HG03469 (cell line): ENCODE results near the gene SLC24A3.
"Not testable (repeated sequence)": the region's sequence is repeated elsewhere in the genome, so short reads cannot be mapped to it uniquely, and the experiment has no call there.

Experiments used
- ATAC-seq: cut with Tn5 transposase; IDR thresholded peaks from one replicate; pipeline ENCODE4 v1.9.1; 2021; ENCODE audit warnings: mild to moderate bottlenecking, moderate library complexity, moderate number of reproducible peaks; ENCODE audit not compliant: unreplicated experiment

SLC24A3 gene

DNA sequence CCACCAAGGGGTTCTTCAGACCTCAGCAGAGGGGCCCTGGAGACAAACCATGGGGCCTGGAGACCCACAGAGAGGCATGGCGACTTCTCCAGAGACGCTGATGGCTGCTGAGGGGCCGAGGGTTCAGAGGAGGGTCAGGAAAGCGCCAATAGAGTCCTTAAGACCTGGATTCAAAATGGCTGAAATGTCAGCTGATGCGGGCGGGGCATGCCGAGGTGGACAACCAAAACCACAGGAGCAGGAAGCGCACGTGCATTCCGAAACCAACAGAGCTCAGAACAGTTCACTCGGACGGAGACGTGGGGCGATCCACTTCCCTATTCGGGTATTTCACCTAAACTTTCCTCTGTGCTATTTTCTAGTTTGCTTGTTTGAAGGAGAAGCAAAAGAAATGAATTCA, 445.7 kb downstream of the SLC24A3 start:
- ATAC-seq = peak; percentile 64

DNA sequence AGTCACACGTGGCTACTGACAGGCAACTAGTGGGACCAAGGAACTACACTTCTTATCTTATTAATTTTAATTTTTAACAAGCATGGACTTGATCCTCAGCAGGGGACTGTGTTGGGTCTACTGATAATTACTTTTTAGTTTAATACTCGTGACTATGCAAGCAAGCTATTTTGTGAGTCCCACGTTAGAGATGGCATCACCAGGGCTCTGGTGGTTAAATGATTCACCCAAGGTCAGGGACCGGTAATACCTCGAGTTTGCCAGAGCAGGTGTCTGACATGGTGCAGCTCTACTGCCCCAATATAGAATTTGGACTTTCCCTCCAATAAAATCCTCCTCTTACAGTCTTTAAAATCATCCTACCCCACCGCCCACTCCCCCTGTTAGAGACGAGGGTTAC, 447.0 kb downstream of the SLC24A3 start:
- ATAC-seq = no peak

DNA sequence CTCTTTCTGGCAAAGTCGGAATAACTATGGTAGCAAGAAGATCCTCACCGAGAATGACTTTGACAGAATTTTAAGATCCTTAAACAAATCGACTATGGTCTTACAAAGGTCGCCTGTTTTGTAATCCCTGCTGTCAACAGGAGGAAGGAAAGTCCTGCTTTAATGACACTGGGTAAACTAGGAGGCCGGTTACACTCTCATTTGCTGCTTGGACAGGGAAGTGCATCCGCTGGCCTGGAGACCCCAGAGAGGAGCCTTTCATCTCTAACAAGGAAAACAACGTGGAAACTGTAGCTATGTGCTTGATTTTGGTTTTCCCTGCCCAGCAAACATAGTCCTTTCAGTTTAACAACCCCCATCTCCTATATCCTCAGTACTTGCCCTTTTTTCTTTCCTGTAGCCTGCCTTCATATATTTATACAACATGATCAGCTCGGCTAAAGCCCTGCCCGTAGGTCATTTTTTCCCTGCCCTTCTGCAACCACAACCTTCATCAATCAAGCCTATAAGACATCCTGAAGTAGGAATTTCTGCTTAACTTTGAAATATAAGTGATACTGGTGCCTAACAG, 448.5 kb downstream of the SLC24A3 start:
- ATAC-seq = no peak

DNA sequence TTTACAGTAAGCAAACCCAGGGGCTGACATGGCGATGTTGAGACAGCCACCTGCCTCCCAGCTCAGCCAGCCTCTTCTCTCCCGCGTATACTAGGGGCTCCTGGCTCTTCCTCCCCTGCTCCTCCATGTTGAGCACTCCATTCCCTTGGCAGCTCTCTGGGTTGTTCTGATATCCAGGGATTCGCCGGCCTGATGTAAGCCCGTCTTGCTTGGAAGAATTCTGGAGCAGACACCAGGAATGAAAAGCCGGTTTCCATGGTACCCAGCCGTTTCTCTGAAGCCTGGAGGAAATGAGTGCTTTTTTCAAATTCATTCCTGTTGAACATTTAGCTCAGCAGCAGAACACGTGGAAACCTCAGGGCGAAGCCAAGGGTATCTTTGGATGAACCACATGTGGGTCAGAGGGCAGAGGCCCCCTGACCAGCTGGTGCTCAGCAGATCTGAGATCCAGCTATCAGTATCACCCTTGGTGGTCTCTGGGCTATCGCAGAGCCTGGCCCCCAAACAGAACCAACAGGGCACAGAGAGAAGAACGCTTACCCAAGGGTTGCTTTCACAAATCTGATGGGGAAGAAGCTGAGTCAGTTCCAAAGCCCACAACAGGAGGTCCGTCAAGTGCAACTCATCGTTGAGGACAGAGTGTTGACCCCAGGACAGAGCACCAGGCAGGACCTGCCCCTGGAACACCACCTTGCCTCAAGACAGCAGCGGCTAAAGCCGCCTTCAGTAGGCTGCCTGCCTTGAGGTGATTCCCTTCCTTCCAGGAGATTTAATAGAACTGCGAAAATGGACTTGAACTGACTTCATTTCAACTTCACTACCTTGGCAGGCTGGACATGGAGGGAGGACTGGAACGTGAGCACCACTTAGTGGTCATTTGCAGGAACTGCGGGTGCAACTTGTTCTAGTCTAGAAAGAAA, 449.5 kb downstream of the SLC24A3 start:
- ATAC-seq = no peak

DNA sequence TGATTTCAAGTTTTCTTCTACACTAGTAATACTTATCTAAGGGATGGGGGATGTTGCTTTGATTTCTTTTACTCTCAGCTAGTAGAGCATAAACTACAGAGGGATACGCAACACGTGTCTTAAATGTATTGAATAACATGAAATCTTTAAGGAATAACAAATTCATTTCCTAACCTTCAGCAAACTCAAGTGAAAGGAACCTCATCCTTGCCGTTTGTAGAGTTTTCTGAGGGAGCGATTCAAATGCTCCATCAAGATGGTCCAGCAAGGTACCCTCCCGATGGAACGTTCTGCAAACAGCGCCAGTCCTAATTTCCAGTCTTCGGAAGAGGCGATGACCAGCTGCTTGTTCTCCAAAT, 450.2 kb downstream of the SLC24A3 start:
- ATAC-seq = no peak

DNA sequence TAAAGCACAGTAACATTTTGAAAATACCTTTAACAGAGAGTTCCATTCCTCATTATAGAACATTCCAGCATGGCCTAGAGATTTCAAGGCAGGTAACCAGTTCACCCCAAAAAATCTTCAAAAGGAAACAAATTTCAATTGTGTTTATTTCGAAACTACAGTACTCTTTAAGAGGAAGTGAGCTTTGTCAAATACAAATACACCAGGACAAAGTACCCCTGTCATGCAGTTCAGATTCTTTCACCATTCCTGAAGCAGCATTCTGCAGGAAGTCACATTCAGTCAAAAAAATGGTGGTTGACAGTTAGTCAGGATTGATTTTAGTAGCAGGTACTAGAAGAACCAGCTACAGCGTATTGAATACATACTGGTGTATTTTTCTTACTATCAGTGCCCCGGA, 456.0 kb downstream of the SLC24A3 start:
- no peak for ATAC-seq

DNA sequence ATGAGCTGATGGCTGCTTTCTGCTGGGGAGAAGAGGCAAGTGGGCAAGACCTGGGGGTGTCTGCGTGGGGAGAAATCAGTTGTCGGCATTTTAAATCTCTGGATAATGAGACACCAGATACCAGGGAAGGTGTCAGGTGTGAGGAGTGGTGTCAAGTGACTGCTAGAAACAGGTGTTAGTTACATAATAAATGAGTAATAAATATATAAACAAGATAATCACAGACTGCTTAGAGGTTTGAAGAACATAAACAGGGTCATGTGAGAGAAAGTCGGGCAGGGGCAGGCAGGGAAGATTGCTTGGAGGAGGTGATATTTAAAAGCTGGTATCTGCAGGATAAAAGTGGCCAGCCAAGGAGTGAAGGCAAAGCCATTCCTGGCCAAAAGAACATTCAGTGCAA, 458.4 kb downstream of the SLC24A3 start:
- no peak for ATAC-seq

DNA sequence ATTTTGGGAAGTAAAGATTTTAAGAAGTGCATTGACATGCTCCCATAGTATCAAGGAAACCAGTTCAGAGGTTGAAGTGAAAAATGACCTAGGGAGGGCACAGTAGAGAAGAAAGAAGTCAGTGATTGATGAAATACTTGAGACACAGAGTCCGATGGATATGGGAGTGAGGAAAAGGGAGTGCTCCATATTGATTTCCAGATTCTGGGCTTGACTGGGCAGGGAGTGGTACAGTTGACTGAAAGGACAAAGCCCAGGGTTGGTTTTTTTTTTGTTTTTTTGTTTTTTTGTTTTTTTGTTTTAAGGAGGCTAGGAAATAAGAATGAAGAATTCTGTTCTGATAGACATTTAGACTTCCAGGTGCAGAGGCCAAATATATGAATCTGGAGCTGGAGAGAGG, 458.9 kb downstream of the SLC24A3 start:
- no peak for ATAC-seq

DNA sequence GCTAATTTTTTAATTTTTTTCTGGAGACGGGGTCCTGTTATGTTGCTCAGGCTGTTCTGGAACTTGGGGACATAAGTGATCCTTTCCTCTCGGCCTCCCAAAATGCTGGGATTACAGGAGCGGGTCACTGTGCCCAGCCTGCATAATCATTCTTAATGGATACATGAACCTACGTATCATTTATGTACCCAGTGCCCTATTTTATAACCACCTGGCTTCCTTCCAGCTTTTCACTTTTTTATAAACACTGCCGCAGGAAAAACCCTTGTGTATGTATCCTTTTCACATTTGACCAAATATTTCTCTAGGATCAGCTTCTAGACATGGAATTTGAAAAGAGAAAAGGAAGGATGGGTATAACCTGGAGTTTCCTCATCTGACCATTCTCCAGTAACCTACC, 460.1 kb downstream of the SLC24A3 start:
- ATAC-seq = no peak

DNA sequence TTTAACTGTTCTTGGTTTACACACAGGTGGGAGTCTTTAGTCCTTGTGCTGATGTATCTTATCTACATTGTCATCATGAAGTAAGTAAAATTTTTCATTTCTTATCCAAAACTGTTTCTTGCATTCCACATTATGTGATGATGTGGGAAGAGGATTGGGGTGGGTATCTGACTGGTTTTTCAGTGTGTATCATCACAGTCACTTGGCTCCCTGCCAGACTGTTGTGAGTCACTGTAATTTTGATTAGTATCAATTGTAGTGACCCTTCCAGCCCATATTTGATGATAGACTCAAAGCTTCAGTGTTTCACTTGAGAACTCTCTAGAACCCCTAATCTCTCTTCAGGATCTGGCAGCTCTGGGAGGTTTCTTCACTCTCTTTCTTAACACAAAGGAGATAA, 461.1 kb downstream of the SLC24A3 start:
- no peak for ATAC-seq

DNA sequence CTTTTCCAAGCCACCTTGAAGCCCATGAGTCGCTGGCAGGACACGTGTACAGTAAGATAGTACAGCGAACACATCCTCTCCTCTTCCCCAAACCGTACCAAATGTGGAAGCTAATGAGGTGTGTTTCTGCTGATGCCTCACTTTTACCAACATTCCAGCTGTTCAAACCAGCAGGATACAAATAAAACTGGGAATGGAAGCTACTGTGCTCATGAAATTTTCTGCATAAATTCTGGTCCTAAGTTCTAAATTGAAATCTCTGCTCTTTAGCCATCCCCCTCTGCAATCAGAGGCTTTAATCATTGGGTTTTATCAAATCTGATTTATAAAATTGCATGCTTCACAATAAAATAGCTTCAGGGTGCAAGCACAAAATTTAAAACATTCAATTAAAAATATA, 463.8 kb downstream of the SLC24A3 start:
- no peak for ATAC-seq

DNA sequence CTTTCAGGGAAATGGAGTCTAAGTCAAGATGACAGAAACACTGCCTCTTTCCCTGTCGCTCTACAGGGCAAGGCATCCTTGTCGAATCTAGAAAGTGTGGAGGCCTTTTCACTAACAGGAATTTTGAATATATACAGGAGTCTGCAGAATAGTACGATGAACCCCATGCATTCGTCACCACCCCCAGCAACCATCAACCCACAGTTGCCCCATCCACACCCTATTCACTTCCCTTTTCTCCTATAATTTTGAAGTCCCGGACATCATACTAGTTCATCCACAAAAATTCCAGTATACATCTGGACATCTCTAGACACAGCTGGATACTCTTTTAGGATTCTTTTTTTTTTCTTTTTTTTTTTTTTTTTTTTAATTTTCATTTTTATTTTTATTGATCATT, 464.9 kb downstream of the SLC24A3 start:
- no peak for ATAC-seq

DNA sequence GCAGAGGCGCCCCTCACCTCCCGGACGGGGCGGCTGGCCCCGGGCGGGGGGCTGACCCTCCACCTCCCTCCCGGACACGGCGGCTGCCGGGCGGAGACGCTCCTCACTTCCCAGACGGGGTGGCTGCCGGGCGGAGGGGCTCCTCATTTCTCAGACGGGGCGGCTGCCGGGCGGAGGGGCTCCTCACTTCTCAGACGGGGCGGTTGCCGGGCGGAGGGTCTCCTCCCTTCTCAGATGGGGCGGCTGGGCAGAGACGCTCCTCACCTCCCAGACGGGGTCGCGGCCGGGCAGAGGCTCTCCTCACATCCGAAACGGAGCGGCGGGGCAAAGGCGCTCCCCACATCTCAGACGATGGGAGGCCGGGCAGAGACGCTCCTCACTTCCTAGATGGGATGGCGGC, 466.1 kb downstream of the SLC24A3 start:
- not testable (repeated sequence) for ATAC-seq

DNA sequence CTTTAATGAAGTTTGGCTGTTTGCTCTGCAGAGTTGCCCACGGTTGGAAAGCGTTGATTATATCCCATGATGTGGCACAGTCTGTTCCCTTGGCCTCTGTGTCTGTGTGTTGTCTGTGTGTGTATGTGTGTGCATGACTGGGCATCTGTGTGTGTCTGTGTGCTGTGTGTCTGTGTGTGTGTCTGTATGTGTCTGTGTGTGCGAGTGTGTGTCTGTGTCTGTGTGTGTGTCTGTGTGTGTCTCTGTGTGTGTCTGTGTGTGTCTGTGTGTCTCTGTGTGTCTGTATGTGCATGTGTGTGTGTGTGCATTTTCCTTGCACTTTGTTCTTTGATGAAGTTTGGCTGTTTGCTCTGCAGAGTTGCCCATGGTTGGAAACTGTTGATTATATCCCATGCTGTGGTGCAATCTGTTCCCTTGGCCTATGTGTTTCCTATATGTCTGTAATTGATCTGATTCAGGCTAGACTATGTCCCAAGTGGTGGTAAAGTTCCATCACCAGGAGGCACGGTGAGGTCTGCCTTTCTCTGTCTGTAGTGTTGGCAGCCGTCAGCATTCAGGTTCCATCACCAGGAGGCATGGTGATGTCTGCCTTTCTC, 467.6 kb downstream of the SLC24A3 start:
- ATAC-seq = no peak

DNA sequence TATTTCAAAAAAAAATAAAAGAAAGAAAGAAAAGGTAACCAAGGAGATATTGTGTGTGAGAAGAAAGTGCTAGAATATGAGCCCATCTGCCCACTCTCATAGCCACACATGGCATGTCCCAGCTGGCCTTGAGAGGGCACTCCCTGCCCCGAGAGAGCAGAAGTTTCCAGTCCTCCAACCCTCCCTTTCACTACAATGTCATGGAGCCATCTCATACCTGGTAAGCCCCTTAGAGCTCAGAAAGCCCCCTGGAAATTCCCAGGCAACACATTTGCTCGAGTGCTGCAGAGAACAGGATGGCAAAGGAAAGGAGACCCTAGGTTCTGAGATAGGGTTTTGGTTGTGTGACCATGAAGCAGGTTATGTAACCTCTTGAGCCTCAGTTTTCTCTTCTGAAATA, 469.8 kb downstream of the SLC24A3 start:
- no peak for ATAC-seq

DNA sequence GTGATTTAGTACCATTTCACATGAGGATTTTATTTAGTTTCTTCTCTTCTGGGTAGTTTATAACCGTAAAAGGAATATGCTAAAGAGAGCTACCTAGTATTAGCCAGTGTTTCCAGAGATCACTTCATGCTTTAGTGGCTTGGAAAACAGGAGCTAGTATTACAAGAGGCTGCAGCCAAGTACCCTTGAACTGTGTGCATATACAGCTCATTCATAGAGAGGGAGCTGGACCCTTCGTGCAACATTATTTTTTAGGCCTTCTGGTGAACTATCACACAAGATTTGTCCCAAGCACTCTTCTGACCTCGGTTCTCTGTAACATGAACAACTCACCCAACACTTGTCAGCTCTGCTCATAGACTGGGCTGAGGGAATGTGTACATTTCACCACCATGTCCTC, 470.7 kb downstream of the SLC24A3 start:
- no peak for ATAC-seq

DNA sequence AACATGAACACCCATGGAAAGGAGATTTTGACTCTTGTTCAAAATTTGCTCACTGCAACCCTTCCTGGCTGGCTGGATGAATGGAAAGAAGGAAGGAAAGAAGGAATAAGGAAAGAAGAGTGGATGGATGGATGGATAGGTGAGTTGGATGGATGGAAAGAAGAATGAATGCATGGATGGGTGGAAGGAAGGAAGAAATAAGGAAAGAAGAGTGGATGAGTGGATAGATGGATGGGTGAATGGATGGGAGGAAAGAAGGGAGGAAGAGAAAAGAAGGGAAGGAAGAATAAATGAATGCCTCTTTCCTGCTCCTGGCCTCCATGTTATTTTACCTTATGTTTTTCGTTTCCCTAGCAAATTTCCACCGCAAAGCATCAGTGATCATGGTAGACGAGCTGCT, 471.4 kb downstream of the SLC24A3 start:
- ATAC-seq = no peak

DNA sequence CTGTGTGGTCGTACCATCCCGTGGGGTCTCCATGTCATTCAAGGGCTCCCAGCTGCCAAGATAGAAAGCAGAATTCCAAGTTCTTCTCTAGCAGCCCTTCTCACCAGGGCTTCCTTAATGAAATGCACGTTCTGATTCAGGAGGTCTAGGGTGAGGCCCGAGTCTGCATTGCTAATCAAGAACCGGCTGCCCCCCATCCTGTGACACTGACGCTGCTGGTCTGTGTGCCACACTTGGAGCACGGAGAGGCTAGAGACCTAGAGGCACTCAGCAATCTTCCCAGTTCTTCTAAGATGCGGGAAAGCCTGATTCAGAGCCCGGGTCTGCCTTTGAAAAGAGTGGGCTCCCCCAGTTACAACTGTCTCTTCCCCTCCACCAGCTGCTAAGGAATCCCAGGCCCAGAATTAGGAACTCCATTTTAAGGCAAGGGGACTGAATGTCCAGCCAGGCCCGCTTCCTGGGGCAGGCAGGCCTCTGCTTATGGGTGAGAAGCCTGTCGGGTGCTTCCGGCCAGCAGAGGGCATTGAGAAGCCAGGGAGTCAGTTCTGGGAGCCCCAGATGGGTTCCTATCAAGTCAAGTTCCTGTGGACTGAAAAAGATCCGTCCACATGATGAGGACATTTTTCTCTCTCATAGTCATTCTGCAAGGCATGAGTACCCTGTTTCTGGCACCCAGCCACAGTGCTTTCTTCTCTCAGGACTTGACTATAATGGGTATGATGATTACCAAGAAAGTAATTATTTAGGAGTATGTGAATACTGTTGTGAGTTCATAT, 475.8 kb downstream of the SLC24A3 start:
- ATAC-seq = no peak

DNA sequence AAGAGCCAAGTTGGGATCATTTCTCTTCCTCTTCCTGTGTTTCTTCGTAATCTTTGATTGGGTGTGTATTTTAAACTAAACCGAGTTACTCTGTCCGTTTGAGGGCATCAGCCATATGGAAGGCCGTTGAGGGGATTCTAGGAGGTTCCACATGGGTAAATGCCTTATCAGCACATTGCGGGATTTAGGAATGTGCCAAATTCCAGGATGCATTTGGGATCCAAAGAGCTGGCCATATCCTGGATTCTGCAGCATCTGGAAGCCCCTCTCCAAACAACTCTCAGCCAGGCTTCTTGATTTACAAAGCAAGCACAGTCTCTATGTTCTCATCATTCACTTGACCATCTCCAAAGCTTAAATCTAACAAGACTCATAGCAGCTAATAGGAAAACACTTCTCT, 478.0 kb downstream of the SLC24A3 start:
- no peak for ATAC-seq

DNA sequence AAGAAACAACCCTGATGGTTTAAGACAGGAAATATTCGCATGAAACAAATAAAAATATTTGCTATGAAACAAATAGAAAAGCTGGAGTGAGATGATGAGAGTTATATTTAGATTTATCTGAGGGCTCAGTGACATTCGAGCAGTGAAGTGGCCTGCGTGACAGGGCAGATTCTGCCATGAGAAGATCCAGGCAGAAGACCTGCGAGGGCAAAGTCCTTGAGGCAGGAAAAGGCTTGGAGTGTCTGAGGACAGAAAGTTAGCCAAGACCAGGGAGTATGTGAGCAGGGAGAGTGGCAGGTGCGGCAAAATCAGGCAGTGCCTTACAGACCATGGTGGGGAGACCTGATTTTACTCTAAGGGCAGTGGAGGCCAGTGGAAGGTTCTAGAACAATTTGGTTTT, 478.7 kb downstream of the SLC24A3 start:
- no peak for ATAC-seq

DNA sequence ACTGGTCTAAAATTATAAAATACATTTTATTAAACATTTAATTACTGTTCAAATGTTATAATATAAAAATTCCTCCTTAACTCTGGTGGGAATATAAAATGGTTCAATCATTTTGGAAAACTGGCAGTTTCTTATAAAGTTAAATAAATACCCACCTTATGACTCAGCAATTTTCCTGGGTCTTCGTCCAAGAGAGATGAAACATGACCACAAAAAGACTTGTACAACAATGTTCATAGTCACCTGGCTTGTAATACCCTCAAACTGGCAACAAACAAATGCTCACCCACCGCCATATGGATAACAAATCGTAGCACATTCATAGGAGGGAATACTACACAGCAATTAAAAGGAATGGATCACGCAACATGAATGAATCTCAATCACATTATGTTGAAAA, 479.7 kb downstream of the SLC24A3 start:
- ATAC-seq = no peak
